GM12874 (cell line): Measurements from ENCODE around the gene ARMC6.

Experiments used
- CTCF ChIP-seq: IDR thresholded peaks from 2 replicates; pipeline ENCODE4 v1.5.1; 2011; ENCODE audit warnings: low read depth, mild to moderate bottlenecking, control low read depth, low read length, moderate library complexity; ENCODE audit not compliant: insufficient read depth

Gene ARMC6

GRCh38 chr19:19050104-19050503, 16.7 kb downstream of the ARMC6 start:
- no peak for TF ChIP-seq CTCF

- no peak for TF ChIP-seq CTCF
Measured at GRCh38 chr19:19050731-19051130, 17.3 kb downstream of the ARMC6 start.

GRCh38 chr19:19051478-19052213, 18.2 kb downstream of the ARMC6 start:
- TF ChIP-seq CTCF: no peak

- no peak for TF ChIP-seq CTCF
Measured at GRCh38 chr19:19052921-19053320, 19.5 kb downstream of the ARMC6 start.

GRCh38 chr19:19053508-19054314, 20.3 kb downstream of the ARMC6 start:
- TF ChIP-seq CTCF: peak; percentile 78

GRCh38 chr19:19054315-19054938, 21.0 kb downstream of the ARMC6 start:
- TF ChIP-seq CTCF: no peak

- no peak for TF ChIP-seq CTCF
Measured at GRCh38 chr19:19054939-19055440, 21.6 kb downstream of the ARMC6 start.
